Measurements from ENCODE around the gene EGR2. TPM values are rescaled to one million over a fixed set of nuclear protein-coding genes. Genes with fewer than 3 reads are reported as not detected.

Gene EGR2
- total and polyA plus RNA-seq, 2 donors (not counting 3 experiments of a cell fraction or from before 2014, with no cell fraction given): 0.46 to 0.47 TPM

- no peaks in the 10 kb centered on the region for H4K20me1 ChIP-seq (replicated peaks; ENCODE audit: control insufficient read depth, extremely low read depth, insufficient read depth, low read length)
- no peaks in the 10 kb centered on the region for H3K79me2 ChIP-seq (ENCODE audit: control insufficient read depth, insufficient read depth, low read length)
- H3K9me3 ChIP-seq (replicated peaks; ENCODE audit: control insufficient read depth, insufficient read depth, low read length): no peaks in the 10 kb centered on the region
- no peaks in the 10 kb centered on the region for H3K36me3 ChIP-seq (ENCODE audit: control insufficient read depth in 2 of 2, extremely low read depth in 1 of 2, insufficient read depth in 2 of 2, low read length in 2 of 2)
- no peak for TF ChIP-seq FOS (IDR thresholded peaks at IDR 0.05; ENCODE audit: borderline replicate concordance, insufficient read depth, low read length)
- TF ChIP-seq JUN (IDR thresholded peaks at IDR 0.05; ENCODE audit: borderline replicate concordance, insufficient read depth, insufficient read length, low read depth): no peak
- TF ChIP-seq POLR2AphosphoS5 (IDR thresholded peaks at IDR 0.05; ENCODE audit: insufficient read depth, low read depth, low read length): no peak
- TF ChIP-seq CTCF (IDR thresholded peaks at IDR 0.05; ENCODE audit: extremely low read depth in 1 of 2, insufficient read depth in 1 of 2, low read depth in 1 of 2, low read length in 2 of 2): no peak
- no peak for TF ChIP-seq MAX (IDR thresholded peaks at IDR 0.05; ENCODE audit: insufficient read depth, insufficient read length)
- TF ChIP-seq GATA2 (IDR thresholded peaks at IDR 0.05; ENCODE audit: insufficient read depth, insufficient read length, low read depth, low read length): no peak
- no peak for TF ChIP-seq MYC (IDR thresholded peaks at IDR 0.05; ENCODE audit: low read depth, low read length)
- TF ChIP-seq POLR2A (IDR thresholded peaks at IDR 0.05; ENCODE audit: low read depth, low read length): no peak
- TF ChIP-seq EZH2 (IDR thresholded peaks at IDR 0.05; ENCODE audit: borderline replicate concordance, low read depth, low read length, severe bottlenecking): no peak
- BruUV-seq (replicated peaks): no TSS peak
- no peak overlapping the region for H3K27ac ChIP-seq (ENCODE audit: insufficient read depth, low read depth, low read length)
- no peak overlapping the region for H2AFZ ChIP-seq (ENCODE audit: low read depth, low read length)
- no peak overlapping the region for H3K4me2 ChIP-seq (ENCODE audit: insufficient read depth, low read length)
- CTCF ChIA-PET: no interaction called here
- no peaks in the 10 kb centered on the region for H3K9me1 ChIP-seq (replicated peaks; ENCODE audit: control insufficient read depth, extremely low read depth, insufficient read depth, low read length)
- peaks cover 0 to 2% of the 10 kb centered on the region in 2 experiments for H3K27me3 ChIP-seq (ENCODE audit: control insufficient read depth in 2 of 2, insufficient read depth in 2 of 2, low read length in 2 of 2)
- intact Hi-C loops (cut with micrococcal nuclease): no loop called here
- dilution Hi-C loops (cut with MboI; ENCODE audit: extremely low pct_ligation_motif_present, low sequenced_read_pairs): no loop called here
- no peak overlapping the region for H3K4me3 ChIP-seq (replicated peaks in 1 of 3; ENCODE audit: insufficient read depth in 1 of 3, low read depth in 1 of 3, low read length in 3 of 3)
- no peaks in the 10 kb centered on the region for H3K4me1 ChIP-seq (ENCODE audit: control insufficient read depth, extremely low read depth, insufficient read depth, low read length)
- H3K9ac ChIP-seq (replicated peaks; ENCODE audit: extremely low read depth, insufficient read depth, low read length): no peak overlapping the region
- no peak for DNase-seq (ENCODE audit: low read depth, low spot score)
- FAIRE-seq: no peak
- POLR2A ChIA-PET: no interaction called here
These were observed 28.3 kb upstream of the EGR2 start for GRCh38 chr10:62844280-62845011.
